CD4-positive, CD25-positive, alpha-beta regulatory T cell (primary cell): ENCODE data around the gene CERS6. TPM values are rescaled to one million over a fixed set of nuclear protein-coding genes. Genes with fewer than 3 reads are reported as not detected.

ENCODE experiments used
- ATAC-seq, 2 donors: fragments of 150-1000 bp; cut with Tn5 transposase; one replicate each; pipeline ENCODE4 v1.10.0; 2021; ENCODE audit warnings: low read depth in 2 of 2, moderate number of reproducible peaks in 2 of 2, moderate library complexity in 1 of 2
- DNase-seq, 3 donors: peaks; one replicate each; pipeline versions ENCODE4 v3.0.0 to v3.0.0-alpha.2; 2012 to 2022; ENCODE audit warnings: mixed read lengths in 1 of 3
- H3K27ac ChIP-seq: one replicate; pipeline ENCODE4 v1.7.0; 2013; ENCODE audit warnings: mild to moderate bottlenecking, low read length; ENCODE audit not compliant: insufficient read depth, poor library complexity, severe bottlenecking
- H3K27me3 ChIP-seq: one replicate; pipeline ENCODE4 v1.7.0; 2013; ENCODE audit warnings: low read length; ENCODE audit not compliant: control insufficient read depth, insufficient read depth
- H3K36me3 ChIP-seq: one replicate; pipeline ENCODE4 v1.7.0; 2013; ENCODE audit warnings: mild to moderate bottlenecking, low read length, moderate library complexity; ENCODE audit not compliant: control insufficient read depth, insufficient read depth
- H3K4me1 ChIP-seq: 2 replicates; pipeline ENCODE4 v1.7.0; 2013; ENCODE audit warnings: mild to moderate bottlenecking, low read length; ENCODE audit not compliant: insufficient read depth, control insufficient read depth, poor library complexity, severe bottlenecking
- H3K4me3 ChIP-seq: one replicate; pipeline ENCODE4 v1.7.0; 2013; ENCODE audit warnings: low read depth, mild to moderate bottlenecking, low read length, moderate library complexity
- H3K9me3 ChIP-seq, 2 experiments: 1 replicate in 1 of 2; 2 replicates in 1 of 2; pipeline ENCODE4 v1.7.0; 2013; ENCODE audit warnings: low read length in 2 of 2, mild to moderate bottlenecking in 1 of 2, moderate library complexity in 1 of 2; ENCODE audit not compliant: control insufficient read depth in 2 of 2
- H3K27ac Mint-ChIP-seq, 3 donors: one replicate each; pipeline ENCODE4 v1.8.0; 2020 to 2022; ENCODE audit warnings: mild to moderate bottlenecking in 3 of 3, mixed read lengths in 3 of 3, moderate library complexity in 2 of 3
- H3K27me3 Mint-ChIP-seq: one replicate; pipeline ENCODE4 v1.8.0; 2022; ENCODE audit warnings: mild to moderate bottlenecking, mixed read lengths
- H3K36me3 Mint-ChIP-seq: one replicate; pipeline ENCODE4 v1.8.0; 2020; ENCODE audit warnings: mixed read lengths
- H3K4me1 Mint-ChIP-seq, 4 donors: one replicate each; pipeline ENCODE4 v1.8.0; 2020 to 2022; ENCODE audit warnings: mixed read lengths in 4 of 4, mild to moderate bottlenecking in 1 of 4
- H3K4me3 Mint-ChIP-seq, 4 donors: one replicate each; pipeline ENCODE4 v1.8.0; 2020 to 2022; ENCODE audit warnings: mild to moderate bottlenecking in 4 of 4, mixed read lengths in 4 of 4, moderate library complexity in 3 of 4
- H3K9me3 Mint-ChIP-seq, 7 donors: one replicate each; pipeline ENCODE4 v1.8.0; 2020 to 2022; ENCODE audit warnings: mixed read lengths in 7 of 7, mild to moderate bottlenecking in 3 of 7, moderate library complexity in 2 of 7
- polyA plus RNA-seq, 4 donors: library from polyadenylated mRNA; unstranded; fragments of 300-500 nt; fragmentation: Illumina TruSeq; gene quantifications; one replicate each; pipeline ENCODE4 v1.2.3, GENCODE V29; 2021
- total RNA-seq: library from RNA; stranded (reverse); gene quantifications from one replicate; pipeline ENCODE4 v1.2.3, GENCODE V29; 2022

CERS6 gene
- total and polyA plus RNA-seq, 5 donors from 2014 or later, result 1.3 to 5.3 (median 3.6) TPM

GRCh38 chr2:168632709-168633121 lies 176.6 kb downstream of the CERS6 start:
- H3K27me3 Mint-ChIP-seq, result peaks cover 6% of the 10 kb centered on the region
- no peak overlapping the region for H3K4me3 ChIP-seq
- no peaks in the 10 kb centered on the region for H3K36me3 ChIP-seq
- no peak overlapping the region for H3K27ac ChIP-seq
- H3K27ac Mint-ChIP-seq, result no peak overlapping the region
- H3K36me3 Mint-ChIP-seq, result no peaks in the 10 kb centered on the region
- ATAC-seq, result no peak
- DNase-seq, result no peak
- H3K27me3 ChIP-seq, result no peaks in the 10 kb centered on the region
- H3K9me3 ChIP-seq, result no peaks in the 10 kb centered on the region
- no peaks in the 10 kb centered on the region for H3K4me1 ChIP-seq
- no peak overlapping the region for H3K4me3 Mint-ChIP-seq
- peaks cover 0 to 3% (median 1%) of the 10 kb centered on the region in 4 donors for H3K4me1 Mint-ChIP-seq
- H3K9me3 Mint-ChIP-seq, result no peaks in the 10 kb centered on the region

GRCh38 chr2:168633200-168633599 lies 177.1 kb downstream of the CERS6 start:
- H3K27ac ChIP-seq, result no peak overlapping the region
- Mint-ChIP-seq H3K27ac (no peak overlapping the region), H3K4me3 (no peak overlapping the region), H3K4me1 (peaks cover 0 to 3% (median 0%) of the 10 kb centered on the region in 4 donors), H3K36me3 (no peaks in the 10 kb centered on the region), H3K27me3 (peaks cover 6% of the 10 kb centered on the region), H3K9me3 (no peaks in the 10 kb centered on the region)
- H3K9me3 ChIP-seq, result no peaks in the 10 kb centered on the region
- H3K4me3 ChIP-seq, result no peak overlapping the region
- no peaks in the 10 kb centered on the region for H3K4me1 ChIP-seq
- ATAC-seq (no peak), DNase-seq (no peak)
- H3K36me3 ChIP-seq, result no peaks in the 10 kb centered on the region
- H3K27me3 ChIP-seq, result no peaks in the 10 kb centered on the region

GRCh38 chr2:168633895-168634294 lies 177.8 kb downstream of the CERS6 start:
- Histone ChIP-seq H3K27me3 (no peaks in the 10 kb centered on the region), H3K27ac (no peak overlapping the region), H3K4me1 (no peaks in the 10 kb centered on the region), H3K9me3 (no peaks in the 10 kb centered on the region), H3K4me3 (no peak overlapping the region), H3K36me3 (no peaks in the 10 kb centered on the region)
- no peak for DNase-seq
- ATAC-seq, result no peak
- no peaks in the 10 kb centered on the region for H3K9me3 Mint-ChIP-seq
- H3K4me3 Mint-ChIP-seq, result no peak overlapping the region
- H3K27ac Mint-ChIP-seq, result no peak overlapping the region
- peaks cover 0 to 3% (median 0%) of the 10 kb centered on the region in 4 donors for H3K4me1 Mint-ChIP-seq
- peaks cover 6% of the 10 kb centered on the region for H3K27me3 Mint-ChIP-seq
- H3K36me3 Mint-ChIP-seq, result no peaks in the 10 kb centered on the region

- H3K27me3 ChIP-seq, result no peaks in the 10 kb centered on the region
- H3K9me3 ChIP-seq, result no peaks in the 10 kb centered on the region
- no peak overlapping the region for H3K4me3 ChIP-seq
- Mint-ChIP-seq H3K4me3 (no peak overlapping the region), H3K36me3 (no peaks in the 10 kb centered on the region), H3K27me3 (no peaks in the 10 kb centered on the region), H3K27ac (peak overlapping the region in 2 of 3 donors; percentile 4 to 26), H3K4me1 (peaks cover 0 to 3% (median 2%) of the 10 kb centered on the region in 4 donors), H3K9me3 (no peaks in the 10 kb centered on the region)
- DNase-seq (no peak), ATAC-seq (no peak)
- no peak overlapping the region for H3K27ac ChIP-seq
- H3K4me1 ChIP-seq, result no peaks in the 10 kb centered on the region
- no peaks in the 10 kb centered on the region for H3K36me3 ChIP-seq
Measured at GRCh38 chr2:168635065-168635577, 179.0 kb downstream of the CERS6 start.

GRCh38 chr2:168639018-168639417 lies 182.9 kb downstream of the CERS6 start:
- ATAC-seq (no peak), DNase-seq (no peak)
- Histone ChIP-seq H3K27me3 (no peaks in the 10 kb centered on the region), H3K9me3 (no peaks in the 10 kb centered on the region), H3K4me1 (no peaks in the 10 kb centered on the region), H3K4me3 (no peak overlapping the region), H3K36me3 (no peaks in the 10 kb centered on the region), H3K27ac (no peak overlapping the region)
- H3K36me3 Mint-ChIP-seq, result peaks cover 8% of the 10 kb centered on the region
- peaks cover 0 to 5% (median 1%) of the 10 kb centered on the region in 4 donors for H3K4me1 Mint-ChIP-seq
- H3K4me3 Mint-ChIP-seq, result no peak overlapping the region
- no peak overlapping the region for H3K27ac Mint-ChIP-seq
- no peaks in the 10 kb centered on the region for H3K27me3 Mint-ChIP-seq
- peaks cover 0 to 4% (median 0%) of the 10 kb centered on the region in 7 donors for H3K9me3 Mint-ChIP-seq

GRCh38 chr2:168639441-168639898 lies 183.4 kb downstream of the CERS6 start:
- Mint-ChIP-seq H3K36me3 (peaks cover 11% of the 10 kb centered on the region), H3K27ac (no peak overlapping the region), H3K27me3 (no peaks in the 10 kb centered on the region), H3K4me3 (no peak overlapping the region), H3K4me1 (peaks cover 0 to 9% (median 1%) of the 10 kb centered on the region in 4 donors), H3K9me3 (peaks cover 0 to 4% (median 0%) of the 10 kb centered on the region in 7 donors)
- Histone ChIP-seq H3K4me3 (no peak overlapping the region), H3K36me3 (no peaks in the 10 kb centered on the region), H3K27me3 (no peaks in the 10 kb centered on the region), H3K27ac (no peak overlapping the region), H3K9me3 (no peaks in the 10 kb centered on the region), H3K4me1 (no peaks in the 10 kb centered on the region)
- ATAC-seq (no peak), DNase-seq (no peak)

GRCh38 chr2:168640039-168640438 lies 184.0 kb downstream of the CERS6 start:
- ATAC-seq (no peak), DNase-seq (no peak)
- Mint-ChIP-seq H3K4me1 (peaks cover 0 to 9% (median 1%) of the 10 kb centered on the region in 4 donors), H3K27ac (no peak overlapping the region), H3K9me3 (peaks cover 0 to 4% (median 0%) of the 10 kb centered on the region in 7 donors), H3K4me3 (no peak overlapping the region), H3K36me3 (peaks cover 11% of the 10 kb centered on the region), H3K27me3 (no peaks in the 10 kb centered on the region)
- H3K9me3 ChIP-seq, result no peaks in the 10 kb centered on the region
- no peak overlapping the region for H3K27ac ChIP-seq
- no peaks in the 10 kb centered on the region for H3K36me3 ChIP-seq
- no peaks in the 10 kb centered on the region for H3K27me3 ChIP-seq
- H3K4me1 ChIP-seq, result no peaks in the 10 kb centered on the region
- no peak overlapping the region for H3K4me3 ChIP-seq

- Mint-ChIP-seq H3K27ac (no peak overlapping the region), H3K36me3 (peaks cover 11% of the 10 kb centered on the region), H3K9me3 (peaks cover 0 to 4% (median 0%) of the 10 kb centered on the region in 7 donors), H3K4me3 (no peak overlapping the region), H3K27me3 (no peaks in the 10 kb centered on the region), H3K4me1 (peaks cover 0 to 15% (median 1%) of the 10 kb centered on the region in 4 donors)
- no peaks in the 10 kb centered on the region for H3K27me3 ChIP-seq
- DNase-seq (no peak), ATAC-seq (no peak)
- H3K4me3 ChIP-seq, result no peak overlapping the region
- no peaks in the 10 kb centered on the region for H3K4me1 ChIP-seq
- H3K27ac ChIP-seq, result no peak overlapping the region
- no peaks in the 10 kb centered on the region for H3K36me3 ChIP-seq
- no peaks in the 10 kb centered on the region for H3K9me3 ChIP-seq
Measured at GRCh38 chr2:168641636-168642035, 185.6 kb downstream of the CERS6 start.
